HEK293T (cell line): ENCODE measurements around the gene PEX10.

Source experiments
- ARNT ChIP-seq: fragments of 450-650 bp; IDR thresholded peaks from 2 replicates; pipeline ENCODE4 v1.6.1; 2017; ENCODE audit warnings: mild to moderate bottlenecking
- BHLHE40 ChIP-seq: fragments of 450-650 bp; IDR thresholded peaks from 2 replicates; pipeline ENCODE4 v1.6.1; 2016; ENCODE audit warnings: mild to moderate bottlenecking, moderate library complexity, borderline replicate concordance
- ELF4 ChIP-seq: fragments of 450-650 bp; IDR thresholded peaks from 2 replicates; pipeline ENCODE4 v1.6.1; 2017; ENCODE audit warnings: antibody characterized with exemption
- FOXM1 ChIP-seq: fragments of 450-650 bp; IDR thresholded peaks from 2 replicates; pipeline ENCODE4 v1.6.1; 2017; ENCODE audit warnings: mild to moderate bottlenecking, borderline replicate concordance
- HDGF ChIP-seq: fragments of 450-650 bp; IDR thresholded peaks from 2 replicates; pipeline ENCODE4 v1.6.1; 2017; ENCODE audit warnings: antibody characterized with exemption, borderline replicate concordance
- LEF1 ChIP-seq: fragments of 450-650 bp; IDR thresholded peaks from 2 replicates; pipeline ENCODE4 v1.6.1; 2017; ENCODE audit warnings: mild to moderate bottlenecking, borderline replicate concordance
- PKNOX1 ChIP-seq: fragments of 450-650 bp; IDR thresholded peaks from 2 replicates; pipeline ENCODE4 v1.6.1; 2016
- SP1 ChIP-seq: fragments of 450-650 bp; IDR thresholded peaks from 2 replicates; pipeline ENCODE4 v1.6.1; 2017
- SUZ12 ChIP-seq: fragments of 450-650 bp; IDR thresholded peaks from 2 replicates; pipeline ENCODE4 v1.6.1; 2016; ENCODE audit warnings: mild to moderate bottlenecking
- ZNF384 ChIP-seq: fragments of 450-650 bp; IDR thresholded peaks from 2 replicates; pipeline ENCODE4 v1.6.1; 2016

- no peak for TF ChIP-seq ELF4
- no peak for TF ChIP-seq SP1
- TF ChIP-seq FOXM1: no peak
- TF ChIP-seq PKNOX1: no peak
- TF ChIP-seq BHLHE40: no peak
- TF ChIP-seq SUZ12: no peak
- TF ChIP-seq ARNT: no peak
- no peak for TF ChIP-seq LEF1
- TF ChIP-seq ZNF384: no peak
- TF ChIP-seq HDGF: no peak
These were observed 15.2 kb downstream of the PEX10 start for GRCh38 chr1:2397007-2397679.
